K562 (cell line): ENCODE results near the gene BRD7. TPM values are rescaled to one million over a fixed set of nuclear protein-coding genes. Genes with fewer than 3 reads are reported as not detected.
A peak's percentile ranks its signal among the peaks of the same experiment; 100 is the strongest.

Experiments
- ARID1B ChIP-seq: fragments of 450-650 bp; IDR thresholded peaks from 2 replicates; pipeline ENCODE4 v1.6.1; 2016; ENCODE audit warnings: antibody characterized with exemption, mild to moderate bottlenecking, inconsistent platforms
- CHCHD3 ChIP-seq: fragments of 250-450 bp; sonication (Bioruptor Pico); IDR thresholded peaks from 2 replicates; pipeline ENCODE4 v2.1.2; 2022; ENCODE audit warnings: mild to moderate bottlenecking
- ETV6 ChIP-seq, 3 experiments: fragments of 150-350 bp in 1 of 3; sonication (generic) in 1 of 3; formaldehyde crosslinking in 1 of 3; IDR thresholded peaks; 2 replicates each; pipeline versions ENCODE4 v1.6.1 to v1.8.0; 2014 to 2022; ENCODE audit warnings: borderline replicate concordance in 2 of 3, low read depth in 2 of 3, antibody characterized with exemption in 1 of 3, low read length in 1 of 3, mild to moderate bottlenecking in 1 of 3, missing genetic modification reagents in 1 of 3
- EZH2 ChIP-seq: IDR thresholded peaks from 2 replicates; pipeline ENCODE4 v1.6.1; 2012; ENCODE audit warnings: low read depth, mild to moderate bottlenecking, inconsistent platforms, low read length, borderline replicate concordance
- IFI16 ChIP-seq: fragments of 250-450 bp; sonication (Bioruptor Pico); IDR thresholded peaks from 2 replicates; pipeline ENCODE4 v2.1.2; 2022; ENCODE audit warnings: mild to moderate bottlenecking, inconsistent platforms
- JUND ChIP-seq, 2 experiments: IDR thresholded peaks; 2 replicates in 1 of 2; 3 replicates in 1 of 2; pipeline ENCODE4 v1.6.1; 2011; ENCODE audit warnings: borderline replicate concordance in 2 of 2, low read depth in 2 of 2, low read length in 2 of 2, improper control_type of control experiment in 1 of 2, missing biosample characterization in 1 of 2, missing genetic modification characterization in 1 of 2, missing genetic modification reagents in 1 of 2
- MAZ ChIP-seq, 2 experiments: fragments of 450-650 bp in 1 of 2; sonication (generic) in 1 of 2; formaldehyde crosslinking; IDR thresholded peaks in 1 of 2; conservative IDR thresholded peaks in 1 of 2; 2 replicates each; pipeline versions ENCODE4 v1.4.0 to v1.5.0; 2020; ENCODE audit warnings: mild to moderate bottlenecking in 1 of 2, missing genetic modification reagents in 1 of 2
- MCM2 ChIP-seq: fragments of 450-650 bp; IDR thresholded peaks from 2 replicates; pipeline ENCODE4 v1.6.1; 2017; ENCODE audit warnings: low read depth, mild to moderate bottlenecking
- SIX5 ChIP-seq, 2 experiments: IDR thresholded peaks; 2 replicates each; pipeline ENCODE4 v1.6.1; 2011; ENCODE audit warnings: low read length in 2 of 2, borderline replicate concordance in 1 of 2, low read depth in 1 of 2, mild to moderate bottlenecking in 1 of 2, moderate library complexity in 1 of 2; ENCODE audit not compliant: insufficient read depth in 1 of 2
- THRAP3 ChIP-seq: fragments of 450-650 bp; IDR thresholded peaks from 2 replicates; pipeline ENCODE4 v1.6.1; 2016; ENCODE audit warnings: mild to moderate bottlenecking, inconsistent platforms, borderline replicate concordance
- TRIM28 ChIP-seq: fragments of 450-650 bp; IDR thresholded peaks from 2 replicates; pipeline ENCODE4 v1.6.1; 2017
- U2AF2 ChIP-seq: fragments of 200-400 bp; formaldehyde crosslinking; optimal IDR thresholded peaks from 2 replicates; pipeline ENCODE3; 2017; ENCODE audit warnings: low read depth, mild to moderate bottlenecking, low read length
- ZMIZ1 ChIP-seq, 2 experiments: fragments of 150-350 bp in 1 of 2; IDR thresholded peaks; 2 replicates each; pipeline ENCODE4 v1.6.1; 2012 to 2016; ENCODE audit warnings: low read depth in 2 of 2, low read length in 2 of 2, mild to moderate bottlenecking in 1 of 2, moderate library complexity in 1 of 2
- ZNF124 ChIP-seq: sonication (generic); formaldehyde crosslinking; IDR thresholded peaks from 2 replicates; pipeline ENCODE4 v1.8.1; 2022; ENCODE audit warnings: missing genetic modification reagents
- ZSCAN32 ChIP-seq: fragments of 450-650 bp; formaldehyde crosslinking; IDR thresholded peaks from 2 replicates; pipeline ENCODE4 v1.4.0; 2020; ENCODE audit warnings: mild to moderate bottlenecking, moderate library complexity
- polyA plus RNA-seq, 8 experiments: library from polyadenylated mRNA; depleted of rRNA in 4 of 8; stranded (reverse) in 5 of 8; unstranded in 3 of 8; fragments of >200 nt; fragmentation: Nextera tagmentation in 2 of 8; fragmentation: Illumina TruSeq in 1 of 8; extraction: Ambion mirVana in 2 of 8; extraction: Trizol in 1 of 8; gene quantifications; 2 replicates each; pipeline versions ENCODE4 v1.2.1 to v1.2.3, GENCODE V29; 2011 to 2014; ENCODE audit warnings: inconsistent platforms in 1 of 8, missing spikeins in 1 of 8
- total RNA-seq, 7 experiments: library from RNA; depleted of rRNA in 6 of 7; stranded (reverse); fragments of >200 nt in 6 of 7; fragmentation: Illumina TruSeq in 2 of 7; extraction: Trizol in 2 of 7; gene quantifications; 2 replicates each; pipeline versions ENCODE4 v1.2.1 to v1.2.3, GENCODE V29; 2011 to 2021; ENCODE audit warnings: low replicate concordance in 1 of 7
- TF ChIP-seq, protein P1 (sequence below): sonication (generic); formaldehyde crosslinking; IDR thresholded peaks from 2 replicates; pipeline ENCODE4 v1.8.0; 2022; ENCODE audit warnings: missing genetic modification reagents, mild to moderate bottlenecking, borderline replicate concordance
- TF ChIP-seq, protein P2 (sequence below): IDR thresholded peaks from 3 replicates; pipeline ENCODE4 v1.6.1; 2011; ENCODE audit warnings: borderline replicate concordance, mild to moderate bottlenecking, moderate library complexity; ENCODE audit not compliant: insufficient read length; ENCODE audit errors: extremely low read depth

Gene BRD7
- total and polyA plus RNA-seq, 9 of the 15 experiments (the other 6 are each of a cell fraction or from before 2014, with no cell fraction given) = 20.6 to 101 (median 68.7) TPM

- TF ChIP-seq ZSCAN32 (CRISPR knock-in tag) (no peak), ZMIZ1 (IDR thresholded peaks at IDR 0.05; ENCODE audit: low read depth in 2 of 2, low read length in 2 of 2) (no peak), MAZ (CRISPR knock-in tag; conservative IDR thresholded peaks at IDR 0.05 in 1 of 2, IDR thresholded peaks at IDR 0.05 in 1 of 2) (peak; percentile 55 to 79), IFI16 (CRISPR knock-in tag) (no peak), JUND (IDR thresholded peaks at IDR 0.05; ENCODE audit: borderline replicate concordance, low read depth, low read length) (peak; percentile 93), JUND (tag; IDR thresholded peaks at IDR 0.05; ENCODE audit: borderline replicate concordance, low read depth, low read length) (peak; percentile 85; the same call in 1 of the 3 replicates), SIX5 (IDR thresholded peaks at IDR 0.05; ENCODE audit: borderline replicate concordance in 1 of 2, insufficient read depth in 1 of 2, low read depth in 1 of 2, low read length in 2 of 2) (no peak), U2AF2 (no peak), ARID1B (peak; percentile 73), ZNF124 (CRISPR knock-in tag) (no peak), THRAP3 (no peak), TRIM28 (no peak), MCM2 (no peak), EZH2 (no peak), ETV6 (IDR thresholded peaks at IDR 0.05; ENCODE audit: borderline replicate concordance in 1 of 2, low read depth in 2 of 2, low read length in 1 of 2) (peak in 1 of 2 experiments; percentile 37; a peak in 1 of 4 replicates), ETV6 (CRISPR knock-in tag; IDR thresholded peaks at IDR 0.05; ENCODE audit: borderline replicate concordance) (no peak), CHCHD3 (CRISPR knock-in tag) (no peak)
- TF ChIP-seq, protein P1, sequence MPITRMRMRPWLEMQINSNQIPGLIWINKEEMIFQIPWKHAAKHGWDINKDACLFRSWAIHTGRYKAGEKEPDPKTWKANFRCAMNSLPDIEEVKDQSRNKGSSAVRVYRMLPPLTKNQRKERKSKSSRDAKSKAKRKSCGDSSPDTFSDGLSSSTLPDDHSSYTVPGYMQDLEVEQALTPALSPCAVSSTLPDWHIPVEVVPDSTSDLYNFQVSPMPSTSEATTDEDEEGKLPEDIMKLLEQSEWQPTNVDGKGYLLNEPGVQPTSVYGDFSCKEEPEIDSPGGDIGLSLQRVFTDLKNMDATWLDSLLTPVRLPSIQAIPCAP (CRISPR knock-in tag) = no peak
- TF ChIP-seq, protein P2, sequence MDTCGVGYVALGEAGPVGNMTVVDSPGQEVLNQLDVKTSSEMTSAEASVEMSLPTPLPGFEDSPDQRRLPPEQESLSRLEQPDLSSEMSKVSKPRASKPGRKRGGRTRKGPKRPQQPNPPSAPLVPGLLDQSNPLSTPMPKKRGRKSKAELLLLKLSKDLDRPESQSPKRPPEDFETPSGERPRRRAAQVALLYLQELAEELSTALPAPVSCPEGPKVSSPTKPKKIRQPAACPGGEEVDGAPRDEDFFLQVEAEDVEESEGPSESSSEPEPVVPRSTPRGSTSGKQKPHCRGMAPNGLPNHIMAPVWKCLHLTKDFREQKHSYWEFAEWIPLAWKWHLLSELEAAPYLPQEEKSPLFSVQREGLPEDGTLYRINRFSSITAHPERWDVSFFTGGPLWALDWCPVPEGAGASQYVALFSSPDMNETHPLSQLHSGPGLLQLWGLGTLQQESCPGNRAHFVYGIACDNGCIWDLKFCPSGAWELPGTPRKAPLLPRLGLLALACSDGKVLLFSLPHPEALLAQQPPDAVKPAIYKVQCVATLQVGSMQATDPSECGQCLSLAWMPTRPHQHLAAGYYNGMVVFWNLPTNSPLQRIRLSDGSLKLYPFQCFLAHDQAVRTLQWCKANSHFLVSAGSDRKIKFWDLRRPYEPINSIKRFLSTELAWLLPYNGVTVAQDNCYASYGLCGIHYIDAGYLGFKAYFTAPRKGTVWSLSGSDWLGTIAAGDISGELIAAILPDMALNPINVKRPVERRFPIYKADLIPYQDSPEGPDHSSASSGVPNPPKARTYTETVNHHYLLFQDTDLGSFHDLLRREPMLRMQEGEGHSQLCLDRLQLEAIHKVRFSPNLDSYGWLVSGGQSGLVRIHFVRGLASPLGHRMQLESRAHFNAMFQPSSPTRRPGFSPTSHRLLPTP = no peak
Measured at GRCh38 chr16:50266337-50267091, 102.3 kb downstream of the BRD7 start, which contains the start of gene ADCY7 (continued).
